Vagina (tissue), 2 donors: ENCODE data around the gene CDH13.

Experiments used
- POLR2A ChIP-seq, 2 donors: fragments of 450-650 bp; IDR thresholded peaks; one replicate each; pipeline ENCODE4 v1.6.1; 2017; ENCODE audit warnings: antibody characterized with exemption in 2 of 2, mild to moderate bottlenecking in 2 of 2, moderate library complexity in 2 of 2
- TF ChIP-seq, protein P1 (sequence below), 3 experiments: fragments of 450-650 bp in 2 of 3; fragments of 200-600 bp in 1 of 3; sonication (generic) in 1 of 3; IDR thresholded peaks; one replicate each; pipeline ENCODE4 v1.5.1; 2017 to 2019; ENCODE audit warnings: antibody characterized with exemption in 3 of 3, mild to moderate bottlenecking in 2 of 3, moderate library complexity in 2 of 3

DNA sequence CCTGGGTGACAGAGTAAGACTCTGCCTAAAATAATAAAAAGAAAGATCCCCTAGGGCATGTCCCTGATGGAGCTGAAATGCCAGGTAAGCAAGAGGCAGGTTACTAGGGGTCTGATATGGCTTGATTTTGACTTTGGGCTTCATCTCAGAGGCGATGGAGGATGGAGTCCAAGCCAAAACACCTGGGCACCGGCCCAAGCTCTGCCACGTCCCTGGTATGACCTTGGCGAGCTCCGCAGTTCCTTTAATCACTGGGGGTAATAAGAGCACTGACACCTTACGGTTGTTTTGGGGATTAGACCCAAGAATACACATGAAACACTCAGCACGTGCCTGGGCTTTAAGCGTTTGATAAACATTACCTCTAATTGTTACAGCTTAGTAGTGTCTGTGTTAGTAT, 830.2 kb downstream of the CDH13 start:
- TF ChIP-seq, protein P1, sequence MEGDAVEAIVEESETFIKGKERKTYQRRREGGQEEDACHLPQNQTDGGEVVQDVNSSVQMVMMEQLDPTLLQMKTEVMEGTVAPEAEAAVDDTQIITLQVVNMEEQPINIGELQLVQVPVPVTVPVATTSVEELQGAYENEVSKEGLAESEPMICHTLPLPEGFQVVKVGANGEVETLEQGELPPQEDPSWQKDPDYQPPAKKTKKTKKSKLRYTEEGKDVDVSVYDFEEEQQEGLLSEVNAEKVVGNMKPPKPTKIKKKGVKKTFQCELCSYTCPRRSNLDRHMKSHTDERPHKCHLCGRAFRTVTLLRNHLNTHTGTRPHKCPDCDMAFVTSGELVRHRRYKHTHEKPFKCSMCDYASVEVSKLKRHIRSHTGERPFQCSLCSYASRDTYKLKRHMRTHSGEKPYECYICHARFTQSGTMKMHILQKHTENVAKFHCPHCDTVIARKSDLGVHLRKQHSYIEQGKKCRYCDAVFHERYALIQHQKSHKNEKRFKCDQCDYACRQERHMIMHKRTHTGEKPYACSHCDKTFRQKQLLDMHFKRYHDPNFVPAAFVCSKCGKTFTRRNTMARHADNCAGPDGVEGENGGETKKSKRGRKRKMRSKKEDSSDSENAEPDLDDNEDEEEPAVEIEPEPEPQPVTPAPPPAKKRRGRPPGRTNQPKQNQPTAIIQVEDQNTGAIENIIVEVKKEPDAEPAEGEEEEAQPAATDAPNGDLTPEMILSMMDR (IDR thresholded peaks at IDR 0.05) = no peak
- TF ChIP-seq POLR2A (IDR thresholded peaks at IDR 0.05) = no peak
